Activated CD8-positive, alpha-beta T cell treated with anti-CD3 and anti-CD28 coated beads for 36 hours (primary cell): Measurements from ENCODE around the gene CCL17. TPM values are rescaled to one million over a fixed set of nuclear protein-coding genes. Genes with fewer than 3 reads are reported as not detected.

Experiments used
- ATAC-seq: fragments of 200-7000 bp; cut with Tn5 transposase; one replicate; pipeline ENCODE4 v1.10.0; 2021; ENCODE audit warnings: mild to moderate bottlenecking, moderate library complexity
- CTCF ChIA-PET: fragments of 350-600 bp; sonication (Branson Sonifier 250); formaldehyde crosslinking; loops from one replicate; lab custom pipeline; 2021; ENCODE audit warnings: antibody characterized with exemption; lab: Charles Lee
- POLR2A ChIA-PET: fragments of 350-600 bp; sonication (Branson Sonifier 250); formaldehyde crosslinking; loops from one replicate; lab custom pipeline; 2021; ENCODE audit warnings: antibody characterized with exemption; lab: Charles Lee
- DNase-seq: peaks from one replicate; pipeline ENCODE4 v3.0.0-alpha.2; 2020
- H3K27ac Mint-ChIP-seq: one replicate; pipeline ENCODE4 v1.8.0; 2021; ENCODE audit warnings: mild to moderate bottlenecking, mixed read lengths
- H3K27me3 Mint-ChIP-seq: one replicate; pipeline ENCODE4 v1.8.0; 2021; ENCODE audit warnings: mixed read lengths
- H3K36me3 Mint-ChIP-seq: one replicate; pipeline ENCODE4 v1.8.0; 2021; ENCODE audit warnings: low read depth, mixed read lengths
- H3K4me1 Mint-ChIP-seq: one replicate; pipeline ENCODE4 v1.8.0; 2021; ENCODE audit warnings: low read depth, mixed read lengths
- H3K4me3 Mint-ChIP-seq: one replicate; pipeline ENCODE4 v1.8.0; 2021; ENCODE audit warnings: mild to moderate bottlenecking, moderate library complexity, mixed read lengths
- H3K9me3 Mint-ChIP-seq: one replicate; pipeline ENCODE4 v1.8.0; 2021; ENCODE audit warnings: mixed read lengths
- intact Hi-C: fragments of 100-400 bp; cut with micrococcal nuclease; formaldehyde crosslinking; loops from one replicate; pipeline ENCODE4 v1.10.0; 2022
- total RNA-seq, 2 experiments: library from RNA; stranded (reverse); gene quantifications; one replicate each; pipeline ENCODE4 v1.2.3, GENCODE V29; 2021
- TF ChIP-seq, protein P1 (sequence below): fragments of 200-600 bp; IDR thresholded peaks from one replicate; pipeline ENCODE4 v1.8.0; 2022; ENCODE audit warnings: antibody characterized with exemption, mild to moderate bottlenecking

CCL17 gene
- total RNA-seq, 2 experiments from 2014 or later, result 2.1 to 2.9 TPM

DNA sequence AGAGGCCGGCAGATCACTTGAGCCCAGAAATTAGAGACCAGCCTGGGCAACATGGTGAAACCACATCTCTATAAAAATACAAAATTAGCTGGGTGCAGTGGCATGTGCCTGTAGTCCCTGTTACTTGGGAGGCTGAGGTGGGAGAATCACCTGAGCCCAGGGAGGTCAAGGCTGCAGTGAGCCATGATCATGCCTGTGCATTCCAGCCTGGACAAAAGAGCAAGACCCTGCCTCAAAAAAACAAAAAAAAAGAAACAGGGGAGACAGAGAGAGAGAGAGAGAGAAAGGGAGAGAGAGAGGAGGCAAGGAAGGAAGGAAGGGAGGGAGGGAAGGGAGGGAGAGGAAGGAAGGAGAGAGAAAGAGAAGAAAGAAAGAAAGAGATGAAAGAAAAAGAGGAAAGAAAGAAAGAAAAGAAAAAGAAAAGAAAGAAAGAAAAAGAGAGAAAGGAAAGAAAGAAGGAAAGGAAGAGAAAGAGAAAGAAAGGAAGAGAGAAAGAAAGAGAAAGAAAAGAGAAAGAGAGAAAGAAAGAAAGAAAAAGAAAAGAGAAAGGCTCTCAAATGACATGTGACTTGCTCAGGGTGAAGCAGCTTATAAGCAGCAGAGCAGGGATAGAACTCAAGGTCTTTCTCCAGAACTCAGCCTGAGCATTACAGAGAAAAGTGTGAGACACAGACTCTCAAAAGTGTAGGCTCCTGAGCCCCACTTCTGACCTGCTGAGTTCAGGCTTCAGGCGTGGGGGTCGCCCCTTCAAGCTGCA, 16.8 kb upstream of the CCL17 start:
- ChIA-PET POLR2A (interaction anchor here (0.9 kb wide), 1 partner anchor 15 kb away, joined by 3 read pairs; the partner anchor contains the start of gene CX3CL1), CTCF (no interaction called here)
- DNase-seq (no peak), ATAC-seq (peak; percentile 49)
- Mint-ChIP-seq H3K27me3 (peaks cover 1% of the 10 kb centered on the region), H3K36me3 (no peaks in the 10 kb centered on the region), H3K4me1 (peaks cover 10% of the 10 kb centered on the region), H3K4me3 (no peak overlapping the region), H3K9me3 (no peaks in the 10 kb centered on the region), H3K27ac (no peak overlapping the region)
- intact Hi-C loops, result no loop called here
- TF ChIP-seq, protein P1, sequence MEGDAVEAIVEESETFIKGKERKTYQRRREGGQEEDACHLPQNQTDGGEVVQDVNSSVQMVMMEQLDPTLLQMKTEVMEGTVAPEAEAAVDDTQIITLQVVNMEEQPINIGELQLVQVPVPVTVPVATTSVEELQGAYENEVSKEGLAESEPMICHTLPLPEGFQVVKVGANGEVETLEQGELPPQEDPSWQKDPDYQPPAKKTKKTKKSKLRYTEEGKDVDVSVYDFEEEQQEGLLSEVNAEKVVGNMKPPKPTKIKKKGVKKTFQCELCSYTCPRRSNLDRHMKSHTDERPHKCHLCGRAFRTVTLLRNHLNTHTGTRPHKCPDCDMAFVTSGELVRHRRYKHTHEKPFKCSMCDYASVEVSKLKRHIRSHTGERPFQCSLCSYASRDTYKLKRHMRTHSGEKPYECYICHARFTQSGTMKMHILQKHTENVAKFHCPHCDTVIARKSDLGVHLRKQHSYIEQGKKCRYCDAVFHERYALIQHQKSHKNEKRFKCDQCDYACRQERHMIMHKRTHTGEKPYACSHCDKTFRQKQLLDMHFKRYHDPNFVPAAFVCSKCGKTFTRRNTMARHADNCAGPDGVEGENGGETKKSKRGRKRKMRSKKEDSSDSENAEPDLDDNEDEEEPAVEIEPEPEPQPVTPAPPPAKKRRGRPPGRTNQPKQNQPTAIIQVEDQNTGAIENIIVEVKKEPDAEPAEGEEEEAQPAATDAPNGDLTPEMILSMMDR, result peak; percentile 31

DNA sequence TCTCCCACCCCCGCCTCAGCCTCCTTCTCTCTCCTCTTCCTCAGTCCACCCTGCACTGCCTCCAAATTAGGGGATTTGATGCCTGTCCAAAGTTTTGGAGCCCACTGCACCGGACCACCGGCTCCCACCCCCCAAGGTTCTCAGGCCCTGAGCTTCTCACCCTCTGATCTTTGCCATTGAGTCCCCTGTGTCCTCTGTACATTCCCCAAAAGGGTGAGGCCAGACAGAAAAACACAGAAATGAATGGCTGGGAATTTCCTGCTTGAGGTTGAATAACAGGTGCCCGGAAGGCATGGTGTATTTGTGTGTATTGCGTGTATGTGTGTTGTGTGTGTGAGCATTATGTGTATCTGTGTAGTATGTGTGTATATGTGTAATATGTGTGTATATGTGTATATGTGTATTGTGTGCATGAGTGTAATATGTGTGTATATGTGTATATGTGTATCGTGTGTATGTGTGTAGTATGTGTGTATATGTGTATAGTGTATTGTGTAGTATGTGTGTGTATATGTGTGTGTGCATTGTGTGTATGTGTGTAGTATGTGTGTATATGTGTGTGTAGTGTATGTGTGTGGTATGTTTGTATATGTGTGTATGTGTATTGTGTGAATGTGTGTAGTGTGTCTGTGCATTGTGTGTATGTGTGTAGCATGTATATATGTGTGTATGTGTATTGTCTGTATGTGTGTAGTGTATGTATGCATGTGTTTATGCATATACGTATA, 16.0 kb upstream of the CCL17 start:
- Mint-ChIP-seq H3K27me3 (peaks cover 1% of the 10 kb centered on the region), H3K36me3 (no peaks in the 10 kb centered on the region), H3K4me1 (peaks cover 10% of the 10 kb centered on the region), H3K27ac (no peak overlapping the region), H3K9me3 (no peaks in the 10 kb centered on the region), H3K4me3 (no peak overlapping the region)
- no peak for DNase-seq
- POLR2A ChIA-PET, result no interaction called here
- TF ChIP-seq, protein P1, result no peak
- intact Hi-C loops, result no loop called here
- ATAC-seq, result peak; percentile 53
- CTCF ChIA-PET, result no interaction called here

DNA sequence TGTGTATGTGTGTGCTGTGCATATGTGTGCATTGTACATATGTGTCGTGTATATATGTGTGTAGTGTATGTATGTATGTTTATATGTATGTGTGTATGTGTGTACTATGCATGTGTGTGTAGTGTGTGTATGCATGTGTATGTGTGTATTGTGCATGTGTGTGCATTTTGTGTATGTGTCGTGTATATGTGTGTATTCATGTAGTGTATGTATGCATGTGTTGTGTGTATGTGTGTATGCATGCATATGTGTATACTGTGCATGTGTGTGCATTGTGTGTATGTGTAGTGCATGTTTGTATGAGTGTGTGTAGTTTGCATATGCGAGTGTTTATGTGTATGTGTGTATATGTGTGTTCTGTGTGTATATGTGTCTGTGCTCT, 15.5 kb upstream of the CCL17 start:
- no peaks in the 10 kb centered on the region for H3K36me3 Mint-ChIP-seq
- peaks cover 1% of the 10 kb centered on the region for H3K27me3 Mint-ChIP-seq
- intact Hi-C loops, result no loop called here
- no peak overlapping the region for H3K27ac Mint-ChIP-seq
- CTCF ChIA-PET, result no interaction called here
- TF ChIP-seq, protein P1, result no peak
- DNase-seq (no peak), ATAC-seq (no peak)
- POLR2A ChIA-PET, result no interaction called here
- H3K4me1 Mint-ChIP-seq, result peaks cover 10% of the 10 kb centered on the region
- H3K4me3 Mint-ChIP-seq, result no peak overlapping the region
- H3K9me3 Mint-ChIP-seq, result no peaks in the 10 kb centered on the region

DNA sequence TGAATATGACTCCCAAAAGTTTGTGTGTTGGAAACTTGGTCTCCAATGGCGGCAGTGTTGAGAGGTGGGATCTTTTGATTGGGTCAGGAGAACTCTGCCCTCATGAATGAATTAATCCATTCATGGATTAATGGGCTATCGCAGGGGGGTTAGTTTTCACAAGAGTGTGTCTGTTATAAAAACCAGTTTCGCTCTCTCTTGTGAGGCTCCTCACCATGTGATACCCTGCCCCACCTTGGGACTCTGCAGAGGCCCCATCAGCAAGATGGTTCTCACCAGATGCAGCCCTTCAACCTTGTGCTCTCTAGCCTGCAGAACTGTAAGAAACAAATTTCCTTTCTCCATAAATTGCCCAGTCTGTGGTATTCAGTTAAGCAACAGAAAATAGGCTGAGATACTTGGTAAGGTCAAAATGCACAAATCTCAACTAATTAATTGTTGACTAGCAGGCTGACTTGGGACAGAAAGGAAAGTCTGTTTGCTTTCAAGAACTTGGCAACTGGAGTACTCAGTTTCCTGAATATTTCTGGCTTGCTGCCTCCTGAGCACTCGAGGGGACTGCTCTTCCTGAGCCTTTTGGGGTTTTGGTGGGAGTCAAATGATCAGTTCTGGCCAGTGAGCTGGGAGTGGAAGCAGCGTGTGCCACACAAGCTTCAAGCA, 13.8 kb upstream of the CCL17 start:
- Mint-ChIP-seq H3K27ac (no peak overlapping the region), H3K4me1 (peaks cover 10% of the 10 kb centered on the region), H3K9me3 (no peaks in the 10 kb centered on the region), H3K27me3 (peaks cover 1% of the 10 kb centered on the region), H3K4me3 (no peak overlapping the region), H3K36me3 (no peaks in the 10 kb centered on the region)
- TF ChIP-seq, protein P1, result no peak
- DNase-seq (no peak), ATAC-seq (no peak)
- CTCF ChIA-PET, result interaction anchor here (0.7 kb wide), 1 partner anchor 25 kb away, joined by 3 read pairs; no protein-coding TSS in a partner anchor
- intact Hi-C loops, result no loop called here
- POLR2A ChIA-PET, result no interaction called here
